GM12872 (cell line): ENCODE measurements around the gene UNC5CL.
A peak's percentile ranks its signal among the peaks of the same experiment; 100 is the strongest.

Experiments
- CTCF ChIP-seq: IDR thresholded peaks from 3 replicates; pipeline ENCODE4 v1.5.1; 2011; ENCODE audit warnings: low read depth, mild to moderate bottlenecking, low read length, moderate library complexity; ENCODE audit not compliant: insufficient read depth

UNC5CL gene

GRCh38 chr6:41071923-41072835, 33.2 kb upstream of the UNC5CL start, which contains the start of gene OARD1:
Gene OARD1, minus strand, starts transcription at chr6:41072356. Its CDS starts 722 bp downstream, at chr6:41071634.
- TF ChIP-seq CTCF: no peak

GRCh38 chr6:41071501-41071922, 32.5 kb upstream of the UNC5CL start:
- TF ChIP-seq CTCF: no peak

GRCh38 chr6:41066867-41067304, 27.9 kb upstream of the UNC5CL start:
- TF ChIP-seq CTCF: peak; percentile 84

GRCh38 chr6:41065550-41066026, 26.6 kb upstream of the UNC5CL start:
- TF ChIP-seq CTCF: no peak

GRCh38 chr6:41064841-41065240, 25.8 kb upstream of the UNC5CL start:
- no peak for TF ChIP-seq CTCF

GRCh38 chr6:41063884-41064285, 24.9 kb upstream of the UNC5CL start:
- no peak for TF ChIP-seq CTCF

- TF ChIP-seq CTCF: no peak
These were observed 23.0 kb upstream of the UNC5CL start for GRCh38 chr6:41062056-41062455.
